Ectodermal cell (in vitro differentiated cells): ENCODE results near the gene ADAM19.
A peak's percentile ranks its signal among the peaks of the same experiment; 100 is the strongest.

Source experiments
- H3K27ac ChIP-seq: 2 replicates; pipeline ENCODE4 v1.7.0; 2013; ENCODE audit warnings: mild to moderate bottlenecking, low read depth, low read length; ENCODE audit not compliant: insufficient read depth, poor library complexity, severe bottlenecking
- H3K27me3 ChIP-seq: 2 replicates; pipeline ENCODE4 v1.7.0; 2013; ENCODE audit warnings: mild to moderate bottlenecking, low read length; ENCODE audit not compliant: insufficient read depth, control insufficient read depth, poor library complexity, severe bottlenecking
- H3K36me3 ChIP-seq: one replicate; pipeline ENCODE4 v1.7.0; 2013; ENCODE audit warnings: low read length; ENCODE audit not compliant: control insufficient read depth, insufficient read depth
- H3K4me1 ChIP-seq: one replicate; pipeline ENCODE4 v1.7.0; 2013; ENCODE audit warnings: low read length; ENCODE audit not compliant: control insufficient read depth, insufficient read depth
- H3K4me3 ChIP-seq: 2 replicates; pipeline ENCODE4 v1.7.0; 2013; ENCODE audit warnings: low read depth, low read length, control low read depth; ENCODE audit not compliant: insufficient read depth
- H3K9me3 ChIP-seq: 2 replicates; pipeline ENCODE4 v1.7.0; 2013; ENCODE audit warnings: mild to moderate bottlenecking, low read length, moderate library complexity; ENCODE audit not compliant: control insufficient read depth
- WGBS, 2 experiments: methylation state at CpG; one replicate each; pipeline ENCODE4 v1.1.7; 2013; ENCODE audit warnings: missing lambda C conversion rate in 2 of 2; 5-methylcytosine and 5-hydroxymethylcytosine counted together

The ADAM19 gene

GRCh38 chr5:157463081-157463480 lies 112.5 kb downstream of the ADAM19 start:
- peaks cover 4% of the 10 kb centered on the region for H3K4me1 ChIP-seq
- H3K9me3 ChIP-seq, result no peaks in the 10 kb centered on the region
- H3K4me3 ChIP-seq, result no peak overlapping the region
- no peak overlapping the region for H3K27ac ChIP-seq
- H3K27me3 ChIP-seq, result peaks cover 36% of the 10 kb centered on the region
- WGBS, 2 experiments, result 86 to 88% methylated on average over 8 of the region's 8 CpGs
- H3K36me3 ChIP-seq, result no peaks in the 10 kb centered on the region

- H3K27ac ChIP-seq, result no peak overlapping the region
- no peaks in the 10 kb centered on the region for H3K9me3 ChIP-seq
- H3K36me3 ChIP-seq, result no peaks in the 10 kb centered on the region
- peaks cover 36% of the 10 kb centered on the region for H3K27me3 ChIP-seq
- H3K4me3 ChIP-seq, result no peak overlapping the region
- peaks cover 5% of the 10 kb centered on the region for H3K4me1 ChIP-seq
- WGBS, 2 experiments, result 88 to 90% methylated on average over 4 of the region's 4 CpGs
Observed at GRCh38 chr5:157460921-157461792, 114.4 kb downstream of the ADAM19 start.

GRCh38 chr5:157459715-157460599 lies 115.6 kb downstream of the ADAM19 start, which contains the start of gene NIPAL4:
Gene NIPAL4 (plus strand): TSS chr5:157460213. CDS start chr5:157460321, 108 bp downstream.
- no peaks in the 10 kb centered on the region for H3K36me3 ChIP-seq
- H3K27ac ChIP-seq, result no peak within 1 kb of the TSS
- H3K4me3 ChIP-seq, result peak within 1 kb of the TSS; percentile 49
- peaks cover 5% of the 10 kb centered on the region for H3K4me1 ChIP-seq
- no peaks in the 10 kb centered on the region for H3K9me3 ChIP-seq
- peaks cover 36% of the 10 kb centered on the region for H3K27me3 ChIP-seq
- WGBS, 2 experiments, result 1% methylated on average over 54 of the region's 54 CpGs

- Histone ChIP-seq H3K36me3 (no peaks in the 10 kb centered on the region), H3K4me1 (peaks cover 5% of the 10 kb centered on the region), H3K4me3 (no peak overlapping the region), H3K27me3 (peaks cover 36% of the 10 kb centered on the region), H3K9me3 (no peaks in the 10 kb centered on the region), H3K27ac (no peak overlapping the region)
- WGBS, 2 experiments, result 27 to 31% methylated on average over 5 of the region's 5 CpGs
Observed at GRCh38 chr5:157458835-157459234, 116.7 kb downstream of the ADAM19 start.

- H3K27me3 ChIP-seq, result peaks cover 36% of the 10 kb centered on the region
- no peaks in the 10 kb centered on the region for H3K36me3 ChIP-seq
- H3K4me3 ChIP-seq, result no peak overlapping the region
- no peak overlapping the region for H3K27ac ChIP-seq
- H3K9me3 ChIP-seq, result no peaks in the 10 kb centered on the region
- peaks cover 5% of the 10 kb centered on the region for H3K4me1 ChIP-seq
- 90 to 94% methylated on average over 5 of the region's 5 CpGs for WGBS, 2 experiments
Observed at GRCh38 chr5:157457391-157457790, 118.2 kb downstream of the ADAM19 start.

- Histone ChIP-seq H3K27me3 (peaks cover 27% of the 10 kb centered on the region), H3K36me3 (no peaks in the 10 kb centered on the region), H3K9me3 (no peaks in the 10 kb centered on the region), H3K4me3 (no peak overlapping the region), H3K27ac (no peak overlapping the region), H3K4me1 (peaks cover 5% of the 10 kb centered on the region)
- WGBS, 2 experiments, result 55 to 56% methylated on average over 5 of the region's 5 CpGs
Observed at GRCh38 chr5:157456301-157456700, 119.3 kb downstream of the ADAM19 start.

GRCh38 chr5:157455057-157455456 lies 120.5 kb downstream of the ADAM19 start:
- Histone ChIP-seq H3K9me3 (no peaks in the 10 kb centered on the region), H3K4me3 (no peak overlapping the region), H3K4me1 (peaks cover 5% of the 10 kb centered on the region), H3K27me3 (peaks cover 14% of the 10 kb centered on the region), H3K36me3 (no peaks in the 10 kb centered on the region), H3K27ac (no peak overlapping the region)
- 92 to 93% methylated on average over 7 of the region's 7 CpGs for WGBS, 2 experiments

- H3K36me3 ChIP-seq, result no peaks in the 10 kb centered on the region
- WGBS, 2 experiments, result 93 to 95% methylated on average over 7 of the region's 7 CpGs
- peaks cover 5% of the 10 kb centered on the region for H3K4me1 ChIP-seq
- H3K4me3 ChIP-seq, result no peak overlapping the region
- peaks cover 6% of the 10 kb centered on the region for H3K27me3 ChIP-seq
- no peak overlapping the region for H3K27ac ChIP-seq
- no peaks in the 10 kb centered on the region for H3K9me3 ChIP-seq
Observed at GRCh38 chr5:157454273-157454672, 121.3 kb downstream of the ADAM19 start.

- 86 to 94% methylated on average over 3 of the region's 3 CpGs for WGBS, 2 experiments
- no peak overlapping the region for H3K27ac ChIP-seq
- no peaks in the 10 kb centered on the region for H3K36me3 ChIP-seq
- H3K4me1 ChIP-seq, result no peaks in the 10 kb centered on the region
- H3K4me3 ChIP-seq, result no peak overlapping the region
- H3K27me3 ChIP-seq, result no peaks in the 10 kb centered on the region
- no peaks in the 10 kb centered on the region for H3K9me3 ChIP-seq
Observed at GRCh38 chr5:157451806-157452205, 123.8 kb downstream of the ADAM19 start.

- Histone ChIP-seq H3K27ac (no peak overlapping the region), H3K9me3 (no peaks in the 10 kb centered on the region), H3K4me1 (no peaks in the 10 kb centered on the region), H3K27me3 (no peaks in the 10 kb centered on the region), H3K36me3 (no peaks in the 10 kb centered on the region), H3K4me3 (no peak overlapping the region)
- WGBS, 2 experiments, result 96% methylated on average over 3 of the region's 3 CpGs
Observed at GRCh38 chr5:157450024-157450423, 125.6 kb downstream of the ADAM19 start.
